GM12878 (cell line): ENCODE measurements around the gene ARHGEF10L. TPM values are rescaled to one million over a fixed set of nuclear protein-coding genes. Genes with fewer than 3 reads are reported as not detected.

Experiments used
- ATAC-seq: fragments of 200-7000 bp; cut with Tn5 transposase; 3 replicates; pipeline ENCODE4 v1.9.1; 2020; ENCODE audit warnings: mild to moderate bottlenecking, moderate library complexity
- BruUV-seq: library from RNA; stranded (reverse); fragments of 400-500 nt; replicated peaks from 2 replicates; lab custom pipeline; 2021; lab: Mats Ljungman, UMichigan
- CTCF ChIA-PET: fragments of 300-600 bp; sonication (Branson Sonifier 250); formaldehyde crosslinking; extraction: SDS; loops from one replicate; lab custom pipeline; 2021; ENCODE audit warnings: inconsistent platforms; lab: Yijun Ruan, JAX
- POLR2A ChIA-PET: fragments of 350-600 bp; formaldehyde crosslinking; extraction: SDS; loops from one replicate; lab custom pipeline; 2021; ENCODE audit warnings: inconsistent platforms; lab: Charles Lee
- RAD21 ChIA-PET: fragments of 300-600 bp; sonication (Branson Sonifier 250); formaldehyde crosslinking; loops from one replicate; lab custom pipeline; 2023; ENCODE audit warnings: antibody characterized with exemption; ENCODE audit not compliant: unreplicated experiment; lab: Charles Lee
- SMC1A ChIA-PET: fragments of 300-600 bp; sonication (Branson Sonifier 250); formaldehyde crosslinking; loops from one replicate; lab custom pipeline; 2023; ENCODE audit not compliant: unreplicated experiment, uncharacterized antibody; lab: Charles Lee
- DNase-seq: peaks from one replicate; pipeline ENCODE4 v3.0.0-alpha.2; 2011; ENCODE audit warnings: low read depth, low spot score
- FAIRE-seq: peaks from 3 replicates; lab custom pipeline; 2011; peaks lifted over from hg19 to GRCh38; lab: Jason Lieb, UNC
- H2AFZ ChIP-seq: 2 replicates; pipeline ENCODE4 v1.6.0; 2011; ENCODE audit warnings: low read depth, low read length, control low read depth; ENCODE audit not compliant: control insufficient read depth
- H3K27ac ChIP-seq: 2 replicates; pipeline ENCODE4 v1.5.1; 2011; ENCODE audit warnings: control low read depth; ENCODE audit not compliant: control insufficient read depth, insufficient read depth
- H3K27me3 ChIP-seq, 2 experiments: replicated peaks in 1 of 2; 2 replicates each; pipeline versions ENCODE4 v1.6.0 to v1.6.1; 2011; ENCODE audit warnings: low read length in 1 of 2; ENCODE audit not compliant: control insufficient read depth in 2 of 2, insufficient read depth in 2 of 2
- H3K36me3 ChIP-seq, 2 experiments: 2 replicates each; pipeline ENCODE4 v1.5.1; 2011; ENCODE audit warnings: low read length in 1 of 2; ENCODE audit not compliant: control insufficient read depth in 2 of 2, insufficient read depth in 2 of 2
- H3K4me1 ChIP-seq: 2 replicates; pipeline ENCODE4 v1.6.1; 2011; ENCODE audit warnings: mild to moderate bottlenecking, low read length, moderate library complexity, mixed read lengths; ENCODE audit not compliant: control insufficient read depth, insufficient read depth
- H3K4me2 ChIP-seq: 2 replicates; pipeline ENCODE4 v1.6.0; 2011; ENCODE audit warnings: control low read depth; ENCODE audit not compliant: control insufficient read depth, insufficient read depth
- H3K4me3 ChIP-seq: fragments of 200-600 bp; sonication (generic); 2 replicates; pipeline ENCODE4 v1.5.1; 2016
- H3K79me2 ChIP-seq: 2 replicates; pipeline ENCODE4 v1.6.0; 2011; ENCODE audit warnings: low read length; ENCODE audit not compliant: control insufficient read depth, insufficient read depth
- H3K9ac ChIP-seq: 2 replicates; pipeline ENCODE4 v1.8.0; 2011; ENCODE audit warnings: low read length, control low read depth, mixed read lengths; ENCODE audit not compliant: control insufficient read depth, insufficient read depth
- H3K9me3 ChIP-seq: replicated peaks from 3 replicates; pipeline ENCODE4 v1.5.1; 2011; ENCODE audit warnings: mild to moderate bottlenecking, low read length; ENCODE audit not compliant: control insufficient read depth, insufficient read depth
- H4K20me1 ChIP-seq: 2 replicates; pipeline ENCODE4 v1.6.0; 2011; ENCODE audit not compliant: control insufficient read depth, insufficient read depth
- ATF3 ChIP-seq: IDR thresholded peaks from 2 replicates; pipeline ENCODE4 v1.6.1; 2011; ENCODE audit warnings: low read depth, mild to moderate bottlenecking, low read length, moderate library complexity, borderline replicate concordance; ENCODE audit errors: extremely low read depth
- CBX5 ChIP-seq: sonication (generic); IDR thresholded peaks from 2 replicates; pipeline ENCODE4 v1.6.1; 2016; ENCODE audit warnings: low read depth, moderate library complexity, mild to moderate bottlenecking, inconsistent platforms
- ESRRA ChIP-seq: IDR thresholded peaks from 2 replicates; pipeline ENCODE4 v1.6.1; 2012; ENCODE audit warnings: mild to moderate bottlenecking, low read length, improper control_type of control experiment
- JUNB ChIP-seq: IDR thresholded peaks from 2 replicates; pipeline ENCODE4 v1.6.1; 2016; ENCODE audit warnings: antibody characterized with exemption, mild to moderate bottlenecking
- KLF5 ChIP-seq: fragments of 450-650 bp; IDR thresholded peaks from 2 replicates; pipeline ENCODE4 v1.6.1; 2014; ENCODE audit warnings: mild to moderate bottlenecking; ENCODE audit not compliant: partially characterized antibody
- MEF2A ChIP-seq: IDR thresholded peaks from 2 replicates; pipeline ENCODE4 v1.6.1; 2011; ENCODE audit warnings: low read depth, mild to moderate bottlenecking, low read length, moderate library complexity; ENCODE audit not compliant: insufficient read depth
- NKRF ChIP-seq: fragments of 450-650 bp; conservative IDR thresholded peaks from 2 replicates; pipeline ENCODE4 v1.6.1; 2017; ENCODE audit warnings: mild to moderate bottlenecking, moderate library complexity
- NR2C2 ChIP-seq: IDR thresholded peaks from 2 replicates; pipeline ENCODE4 v1.6.1; 2011; ENCODE audit warnings: borderline replicate concordance, low read depth; ENCODE audit not compliant: control insufficient read depth, insufficient read length
- PML ChIP-seq: IDR thresholded peaks from 2 replicates; pipeline ENCODE4 v1.6.1; 2012; ENCODE audit warnings: low read length, inconsistent platforms
- POLR2AphosphoS5 ChIP-seq: IDR thresholded peaks from 2 replicates; pipeline ENCODE4 v1.6.1; 2011; ENCODE audit warnings: mild to moderate bottlenecking, low read length, inconsistent platforms
- POU2F2 ChIP-seq: IDR thresholded peaks from 3 replicates; pipeline ENCODE4 v1.6.1; 2011; ENCODE audit warnings: low read depth, mild to moderate bottlenecking, low read length, borderline replicate concordance
- RBBP5 ChIP-seq: fragments of 200-600 bp; sonication (generic); conservative IDR thresholded peaks from 2 replicates; pipeline ENCODE4 v1.6.1; 2016
- RELA ChIP-seq: fragments of 450-650 bp; IDR thresholded peaks from 2 replicates; pipeline ENCODE4 v1.8.0; 2014; ENCODE audit warnings: borderline replicate concordance; ENCODE audit not compliant: partially characterized antibody
- RELB ChIP-seq: fragments of 450-650 bp; IDR thresholded peaks from 2 replicates; pipeline ENCODE4 v1.6.1; 2017; ENCODE audit warnings: low read depth, mild to moderate bottlenecking, moderate library complexity
- SRF ChIP-seq, 2 experiments: IDR thresholded peaks; 2 replicates each; pipeline ENCODE4 v1.6.1; 2011; ENCODE audit warnings: low read depth in 2 of 2, low read length in 2 of 2, mild to moderate bottlenecking in 1 of 2, moderate library complexity in 1 of 2
- SUZ12 ChIP-seq: fragments of 200-600 bp; sonication (generic); IDR thresholded peaks from one replicate; pipeline ENCODE4 v1.6.1; 2018; ENCODE audit warnings: antibody characterized with exemption, mild to moderate bottlenecking; ENCODE audit not compliant: unreplicated experiment
- WGBS: methylation state at CpG from one replicate; pipeline ENCODE4 v1.1.6; 2016; ENCODE audit warnings: low lambda C conversion rate; ENCODE audit not compliant: insufficient replicate concordance, insufficient coverage; ENCODE audit errors: missing lambda C conversion rate; 5-methylcytosine and 5-hydroxymethylcytosine counted together
- in situ Hi-C: fragments of 300-500 bp; cut with MboI; formaldehyde crosslinking; loops from 9 replicates; pipeline ENCODE4 v1.14.3; 2018; ENCODE audit warnings: mixed read lengths
- intact Hi-C: fragments of 100-400 bp; cut with micrococcal nuclease; formaldehyde crosslinking; loops from one replicate; pipeline ENCODE4 v1.14.2; 2022; ENCODE audit not compliant: unreplicated experiment
- polyA plus RNA-seq, 11 experiments: library from polyadenylated mRNA; depleted of rRNA in 4 of 11; unstranded in 6 of 11; stranded (reverse) in 5 of 11; fragments of >200 nt; fragmentation: Nextera tagmentation in 4 of 11; fragmentation: Illumina TruSeq in 1 of 11; extraction: Ambion mirVana in 4 of 11; extraction: Trizol in 1 of 11; gene quantifications; 1 replicate in 1 of 11; 2 replicates in 10 of 11; pipeline versions ENCODE4 v1.2.1 to v1.2.3, GENCODE V29; 2011 to 2016; ENCODE audit warnings: inconsistent platforms in 2 of 11, missing spikeins in 2 of 11, low read depth in 1 of 11
- total RNA-seq, 4 experiments: library from RNA; depleted of rRNA in 3 of 4; stranded (reverse); fragments of >200 nt in 3 of 4; fragmentation: Illumina TruSeq in 1 of 4; extraction: Trizol in 1 of 4; gene quantifications; 2 replicates each; pipeline versions ENCODE4 v1.2.1 to v1.2.3, GENCODE V29; 2013 to 2021

ARHGEF10L gene
- total and polyA plus RNA-seq, 10 of the 15 experiments (the other 5 are each of a cell fraction or from before 2014, with no cell fraction given): 0.05 to 0.94 (median 0.28) TPM; not detected in 2

GRCh38 chr1:17558954-17559614 is 19.6 kb downstream of the ARHGEF10L start (continued):
- TF ChIP-seq NKRF (no peak), SRF (IDR thresholded peaks at IDR 0.05; ENCODE audit: low read depth in 2 of 2, low read length in 2 of 2) (no peak)

GRCh38 chr1:17559615-17560419 is 20.3 kb downstream of the ARHGEF10L start:
- Histone ChIP-seq H4K20me1 (no peaks in the 10 kb centered on the region), H3K4me2 (no peak overlapping the region), H3K4me3 (no peak overlapping the region), H3K27me3 (no peaks in the 10 kb centered on the region; a peak in 1 of 4 replicates), H3K27ac (no peak overlapping the region), H3K9ac (no peak overlapping the region), H2AFZ (no peak overlapping the region), H3K79me2 (no peaks in the 10 kb centered on the region), H3K4me1 (no peaks in the 10 kb centered on the region), H3K36me3 (no peaks in the 10 kb centered on the region), H3K9me3 (no peaks in the 10 kb centered on the region)
- no peak for DNase-seq
- POLR2A ChIA-PET: interaction anchor here (1.6 kb wide), 1 partner anchor 19 kb away, joined by 4 read pairs; no protein-coding TSS in a partner anchor
- RAD21 ChIA-PET: interaction anchor here (1.5 kb wide), 1 partner anchor 57 kb away, joined by 5 read pairs; no protein-coding TSS in a partner anchor
- in situ Hi-C loops: no loop called here
- WGBS: 40% methylated on average over 7 of the region's 7 CpGs
- no TSS peak for BruUV-seq
- intact Hi-C loops: no loop called here
- no peak for ATAC-seq
- SMC1A ChIA-PET: interaction anchor here (1.2 kb wide), 1 partner anchor 18 kb away, joined by 3 read pairs; no protein-coding TSS in a partner anchor
- no peak for FAIRE-seq
- CTCF ChIA-PET: interaction anchor here (0.6 to 2.6 kb wide), 3 partner anchors 22 to 65 kb away, joined by 4 to 6 read pairs (median 4); no protein-coding TSS in a partner anchor
- TF ChIP-seq RELB (no peak), POU2F2 (no peak), NR2C2 (no peak), ESRRA (no peak), SUZ12 (no peak), KLF5 (no peak), RELA (no peak), POLR2AphosphoS5 (no peak), ATF3 (no peak), RBBP5 (no peak), JUNB (no peak), MEF2A (no peak), CBX5 (no peak), PML (no peak)
